ENCODE measurements around the gene CDHR1. TPM values are rescaled to one million over a fixed set of nuclear protein-coding genes. Genes with fewer than 3 reads are reported as not detected.
"Not testable (repeated sequence)": the region's sequence is repeated elsewhere in the genome, so short reads cannot be mapped to it uniquely, and the experiment has no call there.

CDHR1 gene
- total RNA-seq: 2.8 and 3.7 TPM in 2 replicates

DNA sequence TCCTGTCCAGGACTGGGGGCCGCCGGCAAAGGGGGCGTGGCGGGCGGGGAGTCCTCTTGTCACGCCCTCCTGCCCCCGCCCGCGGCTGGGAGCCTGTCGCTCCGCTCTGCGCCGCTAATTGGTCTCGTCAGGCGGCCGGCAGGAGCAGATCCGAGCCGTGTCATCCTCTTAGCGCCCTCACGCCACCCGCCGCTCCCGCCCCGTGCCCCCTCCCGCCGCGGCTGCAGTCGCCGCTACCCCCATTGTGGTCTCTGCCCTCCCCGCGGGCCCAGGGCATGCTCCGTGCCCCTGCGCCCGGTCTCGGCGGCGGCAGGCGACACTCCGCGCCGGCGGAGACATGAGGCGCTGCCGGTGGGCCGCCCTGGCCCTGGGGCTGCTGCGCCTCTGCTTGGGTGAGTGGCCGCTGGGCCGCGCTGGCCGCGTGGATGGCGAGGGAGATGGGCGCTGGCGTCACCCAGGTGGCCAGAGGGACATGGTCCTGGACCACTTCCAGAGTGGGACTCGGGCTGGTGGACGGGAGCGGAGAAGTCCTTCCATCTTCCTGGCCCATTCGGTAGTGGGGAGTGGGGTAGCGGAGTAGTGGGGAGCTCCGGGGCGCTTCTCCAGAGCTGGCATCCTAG, at the start of gene CDHR1:
TSS of gene CDHR1 (plus strand) at position 114 of the 620 bp plus-strand sequence. CDS start at position 338, 224 bp downstream.
- intact Hi-C loops (cut with micrococcal nuclease): loop anchor here (2.0 kb wide), 1 partner anchor 16 kb away; no protein-coding TSS in a partner anchor
- POLR2A ChIA-PET: interaction anchor here (0.8 to 1.3 kb wide), 2 partner anchors 28 to 55 kb away, joined by 3 to 4 read pairs; partner anchors contain the start of gene GHITM
- CTCF ChIA-PET: interaction anchor here (1.0 to 1.4 kb wide), 2 partner anchors 45 to 47 kb away, joined by 3 to 10 read pairs; no protein-coding TSS in a partner anchor
- Mint-ChIP-seq H3K4me1 (peaks cover 7% of the 10 kb centered on the region), H3K36me3 (ENCODE audit: low read depth) (no peaks in the 10 kb centered on the region), H3K27me3 (peaks cover 39% of the 10 kb centered on the region), H3K27ac (no peak within 1 kb of the TSS), H3K4me3 (peak within 1 kb of the TSS; percentile 60), H3K9me3 (no peaks in the 10 kb centered on the region)
- ATAC-seq (ENCODE audit: low read depth) (peak; percentile 80), DNase-seq (peak; percentile 34)
- no peak for TF ChIP-seq CTCF (IDR thresholded peaks at IDR 0.05)

- H3K36me3 Mint-ChIP-seq (ENCODE audit: low read depth): peaks cover 78% of the 10 kb centered on the region
- intact Hi-C loops (cut with micrococcal nuclease): loop anchor here (5.0 kb wide), 1 partner anchor 390 kb away; no protein-coding TSS in a partner anchor
- no peak for ATAC-seq (ENCODE audit: low read depth)
- no peaks in the 10 kb centered on the region for H3K27me3 Mint-ChIP-seq
- POLR2A ChIA-PET: interaction anchor here (0.7 to 1.2 kb wide), 3 partner anchors 8 to 58 kb away, joined by 3 to 14 read pairs (median 3); partner anchors contain the start of gene GHITM
- H3K9me3 Mint-ChIP-seq: no peaks in the 10 kb centered on the region
- no peak overlapping the region for H3K27ac Mint-ChIP-seq
- no peak for DNase-seq
- TF ChIP-seq CTCF (IDR thresholded peaks at IDR 0.05): no peak
- H3K4me1 Mint-ChIP-seq: peaks cover 5% of the 10 kb centered on the region
- CTCF ChIA-PET: interaction anchor here (0.8 to 3.9 kb wide), 21 partner anchors 7 to 110 kb away, joined by 3 to 90 read pairs (median 6); partner anchors contain the start of gene CDHR1
- no peak overlapping the region for H3K4me3 Mint-ChIP-seq
These were observed 47.0 kb upstream of the CDHR1 start for GRCh38 chr10:84147347-84147746.

DNA sequence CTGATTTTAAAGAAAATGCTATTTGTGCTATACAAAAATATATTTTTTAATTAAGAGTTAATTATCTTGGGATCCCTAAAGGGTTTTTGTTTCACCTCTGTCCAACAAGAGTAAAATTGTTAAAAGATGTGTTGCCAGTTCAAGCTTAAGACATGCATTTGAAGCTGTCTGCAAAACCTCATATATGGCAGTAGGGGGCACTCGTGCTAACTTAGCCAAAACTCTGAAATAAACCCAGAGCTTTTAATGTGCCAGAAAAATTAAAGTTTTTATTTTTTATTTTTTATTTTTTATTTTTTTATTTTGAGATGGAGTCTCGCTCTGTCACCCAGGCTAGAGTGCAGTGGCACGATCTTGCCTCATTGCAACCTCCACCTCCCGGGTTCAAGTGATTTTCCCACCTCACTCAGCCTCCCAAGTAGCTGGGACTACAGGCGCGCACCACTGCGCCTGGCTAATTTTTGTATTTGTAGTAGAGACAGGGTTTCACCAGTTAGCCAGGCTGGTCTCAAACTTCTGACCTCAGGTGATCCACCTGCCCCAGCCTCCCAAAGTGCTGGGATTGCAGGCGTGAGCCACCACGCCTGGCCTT, 46.2 kb upstream of the CDHR1 start:
- peaks cover 78% of the 10 kb centered on the region for H3K36me3 Mint-ChIP-seq (ENCODE audit: low read depth)
- POLR2A ChIA-PET: interaction anchor here (0.7 to 1.2 kb wide), 3 partner anchors 9 to 57 kb away, joined by 3 to 14 read pairs (median 3); partner anchors contain the start of gene GHITM
- H3K4me1 Mint-ChIP-seq, H3K27ac Mint-ChIP-seq, DNase-seq, H3K9me3 Mint-ChIP-seq, H3K4me3 Mint-ChIP-seq, H3K27me3 Mint-ChIP-seq: not testable (repeated sequence)
- intact Hi-C loops (cut with micrococcal nuclease): loop anchor here (1.0 to 5.0 kb wide), 5 partner anchors 31 to 389 kb away; no protein-coding TSS in a partner anchor
- CTCF ChIA-PET: interaction anchor here (0.8 to 3.9 kb wide), 21 partner anchors 8 to 109 kb away, joined by 3 to 90 read pairs (median 6); partner anchors contain the start of gene CDHR1
- peak; percentile 47 for ATAC-seq (ENCODE audit: low read depth)

DNA sequence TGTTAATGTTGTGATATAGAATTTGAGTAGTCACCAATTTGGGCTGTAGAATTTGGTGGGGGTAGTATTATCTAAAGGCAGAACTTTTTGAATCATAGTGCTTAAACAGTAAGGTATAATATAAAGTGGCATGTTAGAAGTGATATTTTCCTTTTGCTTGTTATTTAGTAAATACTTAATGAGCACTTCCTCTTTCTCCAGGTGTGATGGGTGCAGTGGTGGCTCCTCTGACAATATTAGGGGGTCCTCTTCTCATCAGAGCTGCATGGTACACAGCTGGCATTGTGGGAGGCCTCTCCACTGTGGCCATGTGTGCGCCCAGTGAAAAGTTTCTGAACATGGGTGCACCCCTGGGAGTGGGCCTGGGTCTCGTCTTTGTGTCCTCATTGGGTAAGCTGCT, 44.5 kb upstream of the CDHR1 start:
- H3K27ac Mint-ChIP-seq: no peak overlapping the region
- peaks cover 78% of the 10 kb centered on the region for H3K36me3 Mint-ChIP-seq (ENCODE audit: low read depth)

More for the DNA sequence above, 44.5 kb upstream of the CDHR1 start:
- Mint-ChIP-seq H3K27me3 (no peaks in the 10 kb centered on the region), H3K9me3 (no peaks in the 10 kb centered on the region), H3K4me1 (no peaks in the 10 kb centered on the region), H3K4me3 (no peak overlapping the region)
- no peak for ATAC-seq (ENCODE audit: low read depth)
- POLR2A ChIA-PET: interaction anchor here (0.7 kb wide), 1 partner anchor 9 kb away, joined by 3 read pairs; no protein-coding TSS in a partner anchor
- TF ChIP-seq CTCF (IDR thresholded peaks at IDR 0.05): no peak
- CTCF ChIA-PET: interaction anchor here (0.7 to 3.9 kb wide), 7 partner anchors 9 to 65 kb away, joined by 3 to 90 read pairs (median 5); partner anchors contain the start of gene CDHR1
- intact Hi-C loops (cut with micrococcal nuclease): loop anchor here (1.0 to 5.0 kb wide), 3 partner anchors 11 to 387 kb away; partner anchors contain the start of gene GHITM
- DNase-seq: no peak
